Ovary (tissue), 9 donors: ENCODE measurements around the gene GPD1L. TPM values are rescaled to one million over a fixed set of nuclear protein-coding genes. Genes with fewer than 3 reads are reported as not detected.

Experiments
- DNase-seq, 5 donors: peaks; one replicate each; pipeline ENCODE4 v3.0.0-alpha.2; 2019 to 2020
- H3K27ac ChIP-seq, 2 donors: fragments of 200-600 bp; one replicate each; pipeline versions ENCODE4 v1.5.1 to v1.8.0; 2019 to 2022
- H3K27me3 ChIP-seq: fragments of 200-600 bp; one replicate; pipeline ENCODE4 v1.8.0; 2022
- H3K36me3 ChIP-seq: fragments of 200-600 bp; sonication (generic); one replicate; pipeline ENCODE4 v1.5.1; 2019
- H3K4me1 ChIP-seq: one replicate; pipeline ENCODE4 v1.8.1; 2013; ENCODE audit warnings: mild to moderate bottlenecking, moderate library complexity; ENCODE audit not compliant: insufficient read depth
- H3K4me3 ChIP-seq: fragments of 200-600 bp; sonication (generic); one replicate; pipeline ENCODE4 v1.5.1; 2017
- H3K9me3 ChIP-seq, 2 donors: fragments of 200-600 bp in 1 of 2; sonication (generic) in 1 of 2; one replicate each; pipeline versions ENCODE4 v1.5.1 to v1.8.1; 2013 to 2019; ENCODE audit warnings: mild to moderate bottlenecking in 1 of 2, moderate library complexity in 1 of 2
- CTCF ChIP-seq, 3 donors: fragments of 450-650 bp in 2 of 3; fragments of 200-600 bp in 1 of 3; IDR thresholded peaks; one replicate each; pipeline versions ENCODE4 v1.5.1 to v1.8.0; 2016 to 2022; ENCODE audit warnings: antibody characterized with exemption in 3 of 3, mild to moderate bottlenecking in 1 of 3
- EP300 ChIP-seq: sonication (generic); formaldehyde crosslinking; IDR thresholded peaks from one replicate; pipeline ENCODE4 v1.6.1; 2017; ENCODE audit warnings: antibody characterized with exemption
- POLR2A ChIP-seq: fragments of 450-650 bp; IDR thresholded peaks from one replicate; pipeline ENCODE4 v1.6.1; 2017; ENCODE audit warnings: antibody characterized with exemption, mild to moderate bottlenecking, moderate library complexity
- WGBS, 3 donors: extraction: QIAGEN DNeasy Blood & Tissue Kit in 1 of 3; methylation state at CpG; one replicate each; pipeline versions ENCODE4 v1.1.5 to v1.1.7; 2013 to 2017; 5-methylcytosine and 5-hydroxymethylcytosine counted together
- intact Hi-C, 4 donors: fragments of 100-400 bp; cut with DNase I; formaldehyde crosslinking; loops; one replicate each; pipeline versions ENCODE4 v1.11.0 to v1.15.1; 2022 to 2023
- polyA plus RNA-seq, 2 donors: library from polyadenylated mRNA; stranded (reverse); fragments of 200-250 nt in 1 of 2; fragments of 350-450 nt in 1 of 2; fragmentation: Illumina TruSeq in 1 of 2; extraction: RNeasy Lipid Tissue Mini Kit (QIAGEN cat#74804) in 1 of 2; gene quantifications; one replicate each; pipeline ENCODE4 v1.2.3, GENCODE V29; 2013 to 2014
- total RNA-seq, 7 donors: library from RNA; depleted of rRNA in 2 of 7; stranded (reverse); fragments of >200 nt in 2 of 7; fragmentation: NEBNext Ultra II Directional in 3 of 7; extraction: Animal tissue kit (Norgen Biotek cat#: 25700) in 3 of 7; gene quantifications; one replicate each; pipeline versions ENCODE4 v1.1.0 to v1.2.4, GENCODE V29; 2016 to 2023
- donor health status: DM: no; HTN: no; CAD: no; lungs with moderate emphysema.
- donor health status: DM: no; HTN: no; CAD: no.
- donor health status: Bipolar disorder and iron deficiency.
- donor health status: DM: yes; HTN: yes; CAD: no.
- donor health status: DM: no; HTN: no; CAD: no.
- donor health status: DM: yes; HTN: yes; CAD: no.

GPD1L gene
- total and polyA plus RNA-seq, 9 donors = 14.4 to 38.4 (median 29.4) TPM

DNA sequence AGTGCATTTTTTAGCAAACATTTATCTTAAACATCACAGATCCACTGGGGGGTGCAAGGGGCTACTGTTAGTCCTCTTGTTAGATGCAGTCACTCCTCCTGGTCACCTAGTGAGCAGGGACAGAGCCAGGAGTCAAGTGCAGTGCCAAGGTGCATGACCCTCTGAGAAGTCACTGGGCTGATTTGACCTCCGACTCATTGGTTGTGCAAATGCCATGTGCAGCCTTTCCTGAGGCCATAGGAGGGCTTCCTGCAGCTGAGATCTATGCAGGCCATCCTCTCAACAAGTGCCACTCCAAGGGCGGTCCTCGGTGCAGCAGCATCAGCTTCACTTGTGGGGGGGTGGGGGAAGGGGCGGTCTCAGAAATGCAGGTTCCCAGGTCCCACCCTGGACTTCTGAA lies 60.2 kb downstream of the GPD1L start:
- no peak for TF ChIP-seq POLR2A
- no peak for TF ChIP-seq EP300
- no peak for TF ChIP-seq CTCF (IDR thresholded peaks at IDR 0.05)
- Histone ChIP-seq H3K4me3 (no peak overlapping the region), H3K4me1 (no peaks in the 10 kb centered on the region), H3K27ac (no peak overlapping the region), H3K9me3 (no peaks in the 10 kb centered on the region), H3K36me3 (no peaks in the 10 kb centered on the region), H3K27me3 (no peaks in the 10 kb centered on the region)
- no peak for DNase-seq
- WGBS, 3 donors = 94 to 97% (median 97%) methylated on average over 4 of the region's 4 CpGs
- intact Hi-C loops = no loop called here

- H3K36me3 ChIP-seq = no peaks in the 10 kb centered on the region
- 91 to 100% (median 97%) methylated on average over 1 of the region's 1 CpG for WGBS, 3 donors
- H3K4me1 ChIP-seq = no peaks in the 10 kb centered on the region
- TF ChIP-seq POLR2A (no peak), EP300 (no peak), CTCF (IDR thresholded peaks at IDR 0.05) (no peak)
- intact Hi-C loops = no loop called here
- no peak for DNase-seq
- H3K4me3 ChIP-seq = no peak overlapping the region
- H3K27ac ChIP-seq = no peak overlapping the region
- H3K9me3 ChIP-seq = peaks cover 0 to 6% of the 10 kb centered on the region in 2 donors
- no peaks in the 10 kb centered on the region for H3K27me3 ChIP-seq
These were observed 66.0 kb downstream of the GPD1L start for GRCh38 chr3:32172420-32172819.

DNA sequence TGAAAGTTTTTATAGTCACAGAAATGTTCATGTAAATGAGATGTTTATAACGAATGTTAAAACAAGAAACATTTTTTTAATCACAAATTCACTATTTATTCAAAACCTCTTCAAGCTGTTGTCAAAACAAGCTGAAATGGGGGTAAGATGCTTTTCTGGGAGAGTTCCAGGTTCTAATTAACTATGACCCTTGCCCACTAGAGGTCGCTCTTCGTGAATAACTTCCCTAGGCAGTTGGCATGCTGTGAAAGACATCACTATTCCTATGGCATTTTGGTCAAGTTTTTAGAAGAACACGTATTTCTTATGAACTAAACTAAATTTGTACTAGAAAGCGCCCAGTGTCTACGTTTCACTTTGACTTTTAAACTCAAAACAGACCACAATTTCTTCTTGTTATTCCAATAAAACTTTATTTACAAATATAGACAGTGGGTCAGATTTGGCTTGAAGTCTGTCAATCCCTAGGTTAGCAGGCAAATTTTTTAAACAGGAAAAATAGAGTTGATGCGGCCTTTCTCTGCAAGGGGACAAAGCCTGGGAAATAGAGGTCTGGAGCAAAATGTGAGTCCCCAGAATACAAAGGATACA lies 69.3 kb downstream of the GPD1L start:
- 53 to 56% (median 55%) methylated on average over 7 of the region's 7 CpGs for WGBS, 3 donors

GRCh38 chr3:32176989-32177701 lies 70.7 kb downstream of the GPD1L start:
- intact Hi-C loops = no loop called here
- no peak for DNase-seq
- H3K36me3 ChIP-seq = no peaks in the 10 kb centered on the region
- H3K9me3 ChIP-seq = peaks cover 0 to 2% of the 10 kb centered on the region in 2 donors
- no peaks in the 10 kb centered on the region for H3K4me1 ChIP-seq
- TF ChIP-seq POLR2A = no peak
- TF ChIP-seq EP300 = no peak
- TF ChIP-seq CTCF (IDR thresholded peaks at IDR 0.05) = no peak
- no peak overlapping the region for H3K4me3 ChIP-seq
- no peaks in the 10 kb centered on the region for H3K27me3 ChIP-seq
- WGBS, 3 donors = 27 to 37% (median 27%) methylated on average over 9 of the region's 9 CpGs
- H3K27ac ChIP-seq = no peak overlapping the region

More for the DNA sequence above, 69.3 kb downstream of the GPD1L start:
- Histone ChIP-seq H3K9me3 (peaks cover 0 to 6% of the 10 kb centered on the region in 2 donors), H3K4me3 (no peak overlapping the region), H3K27ac (no peak overlapping the region), H3K27me3 (no peaks in the 10 kb centered on the region), H3K36me3 (no peaks in the 10 kb centered on the region), H3K4me1 (no peaks in the 10 kb centered on the region)
- TF ChIP-seq POLR2A (no peak), EP300 (no peak), CTCF (IDR thresholded peaks at IDR 0.05) (no peak)
- DNase-seq = no peak
- intact Hi-C loops = no loop called here
